Coronary artery (tissue), 2 donors: ENCODE data around the gene TMEM233.

Experiments
- DNase-seq: peaks from one replicate; pipeline ENCODE4 v3.0.0-alpha.2; 2017; ENCODE audit warnings: low spot score
- H3K27ac ChIP-seq, 2 donors: fragments of 200-600 bp; sonication (generic); one replicate each; pipeline ENCODE4 v1.5.1; 2016 to 2019
- H3K4me3 ChIP-seq: fragments of 200-600 bp; sonication (generic); 2 replicates; pipeline ENCODE4 v1.5.1; 2016; ENCODE audit warnings: mild to moderate bottlenecking, moderate library complexity
- CTCF ChIP-seq: fragments of 200-600 bp; sonication (generic); IDR thresholded peaks from one replicate; pipeline ENCODE4 v1.5.1; 2019; ENCODE audit warnings: antibody characterized with exemption

The TMEM233 gene

GRCh38 chr12:119666226-119666795, 72.7 kb downstream of the TMEM233 start:
- DNase-seq = no peak
- Histone ChIP-seq H3K4me3 (no peak overlapping the region), H3K27ac (no peak overlapping the region)
- no peak for TF ChIP-seq CTCF

- no peak for DNase-seq
- no peak for TF ChIP-seq CTCF
- peak overlapping the region in 1 of 2 donors; percentile 89 for H3K27ac ChIP-seq
- peak overlapping the region; percentile 81 for H3K4me3 ChIP-seq
Observed at GRCh38 chr12:119666900-119667576, 73.5 kb downstream of the TMEM233 start.

- peak; percentile 82 for TF ChIP-seq CTCF
- Histone ChIP-seq H3K27ac (peak within 1 kb of the TSS; percentile 64 to 89), H3K4me3 (peak within 1 kb of the TSS; percentile 81)
- peak; percentile 97 for DNase-seq
Observed at GRCh38 chr12:119667577-119668323, 74.2 kb downstream of the TMEM233 start, which contains the start of gene PRKAB1. PRKAB1 (plus strand) TSS chr12:119668133; CDS start chr12:119668245, 112 bp downstream.

- DNase-seq = no peak
- TF ChIP-seq CTCF = no peak
- Histone ChIP-seq H3K27ac (peak overlapping the region; percentile 64 to 89), H3K4me3 (peak overlapping the region; percentile 81)
Observed at GRCh38 chr12:119668324-119668841, 74.8 kb downstream of the TMEM233 start.

- peak overlapping the region in 1 of 2 donors; percentile 42 for H3K27ac ChIP-seq
- no peak for DNase-seq
- H3K4me3 ChIP-seq = peak overlapping the region; percentile 16
- TF ChIP-seq CTCF = no peak
Observed at GRCh38 chr12:119669744-119670472, 76.3 kb downstream of the TMEM233 start.

GRCh38 chr12:119671070-119671469, 77.5 kb downstream of the TMEM233 start:
- H3K4me3 ChIP-seq = no peak overlapping the region
- H3K27ac ChIP-seq = no peak overlapping the region
- no peak for TF ChIP-seq CTCF
- no peak for DNase-seq
